ENCODE data around the gene DUOX1. TPM values are rescaled to one million over a fixed set of nuclear protein-coding genes. Genes with fewer than 3 reads are reported as not detected.

DUOX1 gene
- polyA plus RNA-seq, 1 donor: 2.6 TPM

DNA sequence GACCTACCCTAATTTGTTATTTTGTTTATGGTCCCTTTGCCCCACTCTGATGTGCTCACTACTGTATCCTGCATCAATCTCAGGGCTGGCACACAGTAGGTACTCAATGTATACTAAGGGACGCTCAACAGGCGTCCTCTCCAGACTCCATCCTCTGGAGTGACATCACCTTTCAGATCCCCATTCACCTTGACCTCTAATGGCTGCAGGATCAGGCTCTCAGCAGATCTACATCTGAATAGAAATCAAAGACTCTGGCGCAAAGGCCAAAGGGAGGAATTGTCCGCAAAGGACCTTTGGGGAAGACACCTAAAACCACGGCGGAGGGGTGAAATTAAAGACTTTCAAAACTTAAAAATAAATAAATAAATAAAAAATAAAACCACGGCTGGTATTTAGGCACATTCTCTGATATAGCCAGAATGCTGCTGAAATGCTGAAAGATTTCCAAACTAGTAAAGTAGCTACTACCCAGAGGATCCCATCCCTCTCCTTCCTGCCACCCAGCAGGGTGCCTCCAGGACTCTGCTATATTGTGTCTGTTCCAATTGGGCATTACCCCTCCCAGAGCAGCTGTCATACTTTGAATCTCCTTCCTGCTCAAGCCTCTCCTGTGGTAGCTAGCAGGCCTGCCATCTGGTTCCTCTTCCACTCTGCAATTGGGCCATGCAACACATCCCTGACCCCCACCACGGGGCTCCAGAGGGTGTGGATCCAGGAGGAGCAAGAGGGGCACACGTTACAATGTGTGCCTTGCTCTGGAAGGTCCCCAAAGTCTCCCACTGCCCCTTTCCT lies 51.9 kb downstream of the DUOX1 start:
- Histone ChIP-seq H3K27ac (ENCODE audit: low read length) (no peak overlapping the region), H3K27me3 (ENCODE audit: control insufficient read depth, insufficient read depth, low read length) (no peaks in the 10 kb centered on the region), H3K4me1 (ENCODE audit: control insufficient read depth, insufficient read depth, low read length) (peaks cover 10% of the 10 kb centered on the region), H3K9me3 (ENCODE audit: control insufficient read depth, low read depth, low read length) (no peaks in the 10 kb centered on the region), H3K4me3 (ENCODE audit: low read length) (no peak overlapping the region), H3K36me3 (ENCODE audit: control insufficient read depth, insufficient read depth, low read length) (peaks cover 2% of the 10 kb centered on the region)
- DNase-seq: no peak
- 100% methylated on average over 1 of the region's 9 CpGs for WGBS (ENCODE audit: insufficient coverage, low lambda C conversion rate)

DNA sequence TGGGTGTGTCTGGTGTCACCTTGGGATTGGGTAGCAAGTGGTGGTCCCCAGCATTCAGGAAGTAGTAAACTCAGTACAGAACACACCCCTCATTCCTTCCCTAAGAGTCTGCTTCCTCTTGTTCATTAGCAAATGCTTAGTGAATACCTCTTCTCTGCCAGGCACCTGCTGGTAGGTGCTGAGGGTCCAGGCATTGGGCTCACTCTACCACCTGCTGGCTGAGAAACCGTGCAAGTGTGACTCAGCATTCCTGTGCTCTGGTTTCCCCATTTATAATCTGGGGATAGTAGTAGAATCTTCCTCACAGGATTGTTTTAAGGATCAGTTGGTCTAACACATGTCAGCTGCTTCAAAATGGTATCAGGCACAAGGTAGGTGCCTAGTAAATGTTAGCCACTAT lies 53.2 kb downstream of the DUOX1 start:
- WGBS (ENCODE audit: insufficient coverage, low lambda C conversion rate): no CpG with 5 or more reads among the region's 1 CpG
- Histone ChIP-seq H3K9me3 (ENCODE audit: control insufficient read depth, low read depth, low read length) (no peaks in the 10 kb centered on the region), H3K4me1 (ENCODE audit: control insufficient read depth, insufficient read depth, low read length) (peaks cover 16% of the 10 kb centered on the region), H3K4me3 (ENCODE audit: low read length) (no peak overlapping the region), H3K27ac (ENCODE audit: low read length) (no peak overlapping the region), H3K36me3 (ENCODE audit: control insufficient read depth, insufficient read depth, low read length) (peaks cover 2% of the 10 kb centered on the region), H3K27me3 (ENCODE audit: control insufficient read depth, insufficient read depth, low read length) (no peaks in the 10 kb centered on the region)
- DNase-seq: no peak

DNA sequence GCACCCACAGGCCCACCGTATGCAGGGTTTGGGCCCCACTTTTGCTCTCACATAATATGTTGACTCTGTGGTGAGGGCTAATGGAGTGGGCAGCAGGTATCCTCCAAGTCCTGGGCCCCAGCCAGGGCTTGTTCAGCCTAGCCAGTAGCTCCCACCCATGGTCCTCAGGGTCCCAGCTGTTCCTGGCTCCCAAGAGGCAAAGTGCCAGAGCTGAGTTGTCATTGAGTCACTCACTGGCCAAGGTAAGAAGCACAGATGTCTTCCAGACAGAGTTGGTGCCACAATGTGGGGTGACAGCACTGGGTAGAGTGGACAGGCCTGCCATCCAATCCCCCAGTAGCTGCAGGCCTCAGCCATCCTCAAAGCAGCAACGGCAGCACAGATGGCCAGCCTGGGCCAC lies 53.7 kb downstream of the DUOX1 start:
- H3K27me3 ChIP-seq (ENCODE audit: control insufficient read depth, insufficient read depth, low read length): no peaks in the 10 kb centered on the region

DNA sequence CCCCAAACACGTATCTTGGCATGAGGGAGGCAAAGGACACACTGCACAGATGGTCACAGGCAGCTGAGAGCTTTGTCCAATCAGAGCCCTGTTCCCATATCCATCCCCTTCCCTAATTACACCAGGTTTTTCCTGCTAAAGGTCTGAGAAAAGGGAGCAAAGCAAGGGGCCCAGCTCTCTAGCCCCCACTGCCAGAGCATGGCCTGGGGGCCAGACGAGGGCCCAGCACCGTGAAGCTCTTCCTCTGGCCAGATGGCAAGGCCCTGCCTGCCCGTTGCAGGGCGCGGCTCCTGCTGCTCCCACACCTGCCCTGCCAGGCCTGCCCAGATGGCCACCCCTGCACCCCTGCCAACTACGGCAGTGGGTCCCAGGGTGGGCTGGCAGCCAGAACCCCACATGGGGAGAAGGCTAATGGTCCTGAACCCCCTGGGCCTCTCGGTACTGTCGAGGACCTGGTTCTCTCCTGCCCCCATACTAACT lies 54.8 kb downstream of the DUOX1 start:
- WGBS (ENCODE audit: insufficient coverage, low lambda C conversion rate): no CpG with 5 or more reads among the region's 9 CpGs
- Histone ChIP-seq H3K36me3 (ENCODE audit: control insufficient read depth, insufficient read depth, low read length) (peaks cover 2% of the 10 kb centered on the region), H3K9me3 (ENCODE audit: control insufficient read depth, low read depth, low read length) (no peaks in the 10 kb centered on the region), H3K27me3 (ENCODE audit: control insufficient read depth, insufficient read depth, low read length) (no peaks in the 10 kb centered on the region), H3K4me3 (ENCODE audit: low read length) (no peak overlapping the region), H3K4me1 (ENCODE audit: control insufficient read depth, insufficient read depth, low read length) (peaks cover 18% of the 10 kb centered on the region), H3K27ac (ENCODE audit: low read length) (no peak overlapping the region)
- no peak for DNase-seq

More for the DNA sequence above, 53.7 kb downstream of the DUOX1 start:
- whole genome bisulfite sequencing (ENCODE audit: insufficient coverage, low lambda C conversion rate): no CpG with 5 or more reads among the region's 2 CpGs
- Histone ChIP-seq H3K9me3 (ENCODE audit: control insufficient read depth, low read depth, low read length) (no peaks in the 10 kb centered on the region), H3K4me3 (ENCODE audit: low read length) (no peak overlapping the region), H3K27ac (ENCODE audit: low read length) (no peak overlapping the region), H3K36me3 (ENCODE audit: control insufficient read depth, insufficient read depth, low read length) (peaks cover 2% of the 10 kb centered on the region), H3K4me1 (ENCODE audit: control insufficient read depth, insufficient read depth, low read length) (peaks cover 21% of the 10 kb centered on the region)
- DNase-seq: no peak

DNA sequence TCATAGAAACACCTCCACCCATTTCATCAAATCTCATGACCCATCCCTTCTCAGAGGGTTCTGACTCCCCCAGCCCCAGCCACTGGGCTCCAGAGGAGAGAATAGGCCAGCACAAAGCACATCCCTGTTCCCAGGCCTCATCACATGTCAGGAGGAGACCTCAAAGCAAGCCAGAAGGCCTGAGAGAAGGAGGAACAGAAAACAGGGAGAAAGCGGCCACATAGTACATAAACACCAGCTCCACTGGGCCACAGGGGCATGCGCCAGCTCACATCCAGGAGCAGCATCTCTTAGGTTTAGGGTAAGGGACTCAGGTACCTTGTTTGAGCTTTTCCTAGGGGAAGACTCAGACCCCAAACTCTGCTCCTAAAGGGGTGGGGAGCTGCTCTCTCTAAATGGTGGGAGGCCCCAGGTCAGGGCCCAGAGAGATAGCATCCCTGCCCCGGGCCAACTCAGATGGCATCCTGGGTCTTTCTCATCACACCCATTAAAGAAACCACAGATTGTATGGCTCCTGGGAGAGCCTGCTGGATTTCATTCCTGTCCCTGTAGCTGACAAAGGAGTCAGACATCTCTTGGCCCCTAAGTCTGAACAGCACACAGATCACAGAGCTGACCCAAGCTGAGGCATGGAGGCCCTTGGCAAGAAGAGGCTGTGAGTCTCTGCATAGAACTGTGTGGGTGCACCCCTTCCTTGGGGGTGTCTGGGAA lies 55.4 kb downstream of the DUOX1 start:
- Histone ChIP-seq H3K27ac (ENCODE audit: low read length) (no peak overlapping the region), H3K4me1 (ENCODE audit: control insufficient read depth, insufficient read depth, low read length) (peaks cover 16% of the 10 kb centered on the region), H3K9me3 (ENCODE audit: control insufficient read depth, low read depth, low read length) (no peaks in the 10 kb centered on the region), H3K4me3 (ENCODE audit: low read length) (no peak overlapping the region), H3K27me3 (ENCODE audit: control insufficient read depth, insufficient read depth, low read length) (no peaks in the 10 kb centered on the region), H3K36me3 (ENCODE audit: control insufficient read depth, insufficient read depth, low read length) (peaks cover 2% of the 10 kb centered on the region)
- DNase-seq: no peak
- no CpG with 5 or more reads among the region's 3 CpGs for WGBS (ENCODE audit: insufficient coverage, low lambda C conversion rate)

DNA sequence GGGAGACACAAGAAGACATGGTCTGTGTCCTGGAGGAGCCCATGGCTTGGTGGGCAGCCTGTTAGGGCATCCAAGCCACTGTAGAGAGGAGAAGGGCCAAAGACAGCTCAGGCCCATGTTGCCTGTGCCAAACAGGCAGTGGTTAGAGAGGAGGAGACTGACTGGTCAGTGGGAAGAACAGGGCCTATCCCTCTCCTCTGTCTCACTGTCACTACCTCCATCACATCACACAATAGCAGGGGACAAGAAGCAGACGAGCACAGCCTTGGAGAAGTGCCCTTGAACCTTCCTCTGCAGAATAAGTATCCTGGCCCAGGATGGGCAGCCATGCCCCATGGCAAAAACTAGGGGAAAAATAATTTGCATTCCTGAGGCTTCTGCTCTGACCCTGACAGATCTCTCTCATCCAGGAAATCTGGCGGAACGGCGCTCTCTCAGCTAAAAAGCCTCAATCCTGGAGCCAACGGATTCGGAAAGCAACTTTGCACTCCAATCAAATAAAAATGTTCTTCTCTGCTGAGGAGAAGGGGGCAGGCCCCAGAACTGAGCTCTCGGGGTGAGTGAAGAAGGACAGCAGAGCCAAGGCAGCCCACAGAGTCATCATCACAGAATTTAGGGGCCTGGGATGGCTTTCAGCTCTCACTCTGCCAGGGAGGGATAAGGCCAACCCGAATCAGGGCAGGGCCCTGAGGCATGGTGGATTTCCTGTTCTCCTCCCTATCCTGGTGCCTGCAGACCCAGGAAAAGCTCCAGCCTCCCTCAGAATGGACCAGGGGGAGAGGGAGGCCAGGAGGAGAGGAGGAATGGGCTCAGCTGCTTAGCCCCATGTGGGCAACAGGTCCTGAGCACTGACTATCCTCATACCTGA lies 56.3 kb downstream of the DUOX1 start:
- no peaks in the 10 kb centered on the region for H3K9me3 ChIP-seq (ENCODE audit: control insufficient read depth, low read depth, low read length)
- no peak for DNase-seq
- H3K36me3 ChIP-seq (ENCODE audit: control insufficient read depth, insufficient read depth, low read length): peaks cover 2% of the 10 kb centered on the region
- H3K27me3 ChIP-seq (ENCODE audit: control insufficient read depth, insufficient read depth, low read length): no peaks in the 10 kb centered on the region
- no CpG with 5 or more reads among the region's 8 CpGs for WGBS (ENCODE audit: insufficient coverage, low lambda C conversion rate)
- H3K27ac ChIP-seq (ENCODE audit: low read length): peak overlapping the region; percentile 16
- peaks cover 16% of the 10 kb centered on the region for H3K4me1 ChIP-seq (ENCODE audit: control insufficient read depth, insufficient read depth, low read length)
- H3K4me3 ChIP-seq (ENCODE audit: low read length): peak overlapping the region; percentile 58

DNA sequence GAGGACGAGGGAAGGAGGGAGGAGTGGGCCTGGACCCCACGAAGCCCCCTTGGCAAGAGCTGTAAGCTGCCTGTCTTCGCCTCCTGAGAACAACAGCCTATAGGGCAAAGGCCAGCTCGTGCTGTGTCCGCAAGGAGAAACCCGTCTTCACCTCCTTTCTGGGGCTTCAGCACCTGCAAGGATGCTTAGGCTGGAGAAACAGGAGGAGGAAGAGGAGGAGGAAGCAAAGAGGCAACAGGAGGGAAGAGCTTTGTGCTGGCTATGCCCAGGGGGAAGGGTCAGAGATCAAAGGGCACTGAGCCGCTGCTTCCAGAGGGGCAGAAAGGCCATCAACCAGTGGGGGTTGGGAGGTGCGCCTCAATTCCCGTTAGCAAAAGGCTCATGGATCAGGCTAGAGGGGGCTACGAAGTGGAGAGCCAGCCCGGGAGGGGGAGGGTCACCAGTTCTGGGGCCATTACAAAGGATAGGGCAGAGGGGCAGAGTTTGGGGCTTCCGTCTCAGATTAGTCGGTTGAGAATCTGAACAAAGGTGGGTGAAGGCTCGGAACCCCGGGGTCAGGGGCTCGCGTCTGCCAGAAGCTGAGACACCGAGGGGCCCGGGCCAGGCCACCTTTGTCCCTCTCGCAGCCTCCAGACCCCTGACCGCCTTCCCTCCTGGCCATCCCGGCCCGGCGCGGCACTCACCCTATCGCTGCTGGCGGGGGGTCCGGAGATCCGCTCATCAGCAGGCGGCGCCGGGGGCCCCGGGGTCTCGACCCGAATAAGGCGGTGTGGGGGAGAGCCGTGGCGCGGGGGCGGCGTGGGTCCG lies 57.2 kb downstream of the DUOX1 start:
- no peaks in the 10 kb centered on the region for H3K27me3 ChIP-seq (ENCODE audit: control insufficient read depth, insufficient read depth, low read length)
- H3K4me3 ChIP-seq (ENCODE audit: low read length): peak overlapping the region; percentile 58
- DNase-seq: peak in 1 of 2 donors; percentile 47
- peaks cover 16% of the 10 kb centered on the region for H3K4me1 ChIP-seq (ENCODE audit: control insufficient read depth, insufficient read depth, low read length)
- H3K27ac ChIP-seq (ENCODE audit: low read length): peak overlapping the region; percentile 55
- H3K36me3 ChIP-seq (ENCODE audit: control insufficient read depth, insufficient read depth, low read length): peaks cover 2% of the 10 kb centered on the region
- WGBS (ENCODE audit: insufficient coverage, low lambda C conversion rate): no CpG with 5 or more reads among the region's 42 CpGs
- no peaks in the 10 kb centered on the region for H3K9me3 ChIP-seq (ENCODE audit: control insufficient read depth, low read depth, low read length)

DNA sequence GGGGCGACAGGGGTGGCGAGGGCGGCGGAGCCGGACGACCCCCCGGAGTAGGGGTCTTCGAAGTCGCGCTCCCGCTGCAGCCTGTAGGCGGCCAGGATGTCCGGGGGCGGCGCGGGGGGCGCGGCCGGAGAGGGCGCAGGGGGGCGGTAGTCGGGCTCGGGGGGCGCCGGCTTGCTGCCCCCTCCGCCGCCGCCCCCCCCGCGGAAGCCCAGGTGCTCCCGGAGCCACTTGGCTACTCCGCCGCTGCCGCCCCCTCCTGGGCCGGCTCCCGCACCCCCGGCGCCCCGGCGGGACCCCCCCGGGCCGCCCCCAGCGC lies 57.7 kb downstream of the DUOX1 start:
- Histone ChIP-seq H3K36me3 (ENCODE audit: control insufficient read depth, insufficient read depth, low read length) (peaks cover 2% of the 10 kb centered on the region), H3K27ac (ENCODE audit: low read length) (no peak overlapping the region), H3K4me3 (ENCODE audit: low read length) (peak overlapping the region; percentile 91), H3K4me1 (ENCODE audit: control insufficient read depth, insufficient read depth, low read length) (peaks cover 16% of the 10 kb centered on the region), H3K9me3 (ENCODE audit: control insufficient read depth, low read depth, low read length) (no peaks in the 10 kb centered on the region), H3K27me3 (ENCODE audit: control insufficient read depth, insufficient read depth, low read length) (no peaks in the 10 kb centered on the region)
- WGBS (ENCODE audit: insufficient coverage, low lambda C conversion rate): no CpG with 5 or more reads among the region's 43 CpGs
- no peak for DNase-seq

DNA sequence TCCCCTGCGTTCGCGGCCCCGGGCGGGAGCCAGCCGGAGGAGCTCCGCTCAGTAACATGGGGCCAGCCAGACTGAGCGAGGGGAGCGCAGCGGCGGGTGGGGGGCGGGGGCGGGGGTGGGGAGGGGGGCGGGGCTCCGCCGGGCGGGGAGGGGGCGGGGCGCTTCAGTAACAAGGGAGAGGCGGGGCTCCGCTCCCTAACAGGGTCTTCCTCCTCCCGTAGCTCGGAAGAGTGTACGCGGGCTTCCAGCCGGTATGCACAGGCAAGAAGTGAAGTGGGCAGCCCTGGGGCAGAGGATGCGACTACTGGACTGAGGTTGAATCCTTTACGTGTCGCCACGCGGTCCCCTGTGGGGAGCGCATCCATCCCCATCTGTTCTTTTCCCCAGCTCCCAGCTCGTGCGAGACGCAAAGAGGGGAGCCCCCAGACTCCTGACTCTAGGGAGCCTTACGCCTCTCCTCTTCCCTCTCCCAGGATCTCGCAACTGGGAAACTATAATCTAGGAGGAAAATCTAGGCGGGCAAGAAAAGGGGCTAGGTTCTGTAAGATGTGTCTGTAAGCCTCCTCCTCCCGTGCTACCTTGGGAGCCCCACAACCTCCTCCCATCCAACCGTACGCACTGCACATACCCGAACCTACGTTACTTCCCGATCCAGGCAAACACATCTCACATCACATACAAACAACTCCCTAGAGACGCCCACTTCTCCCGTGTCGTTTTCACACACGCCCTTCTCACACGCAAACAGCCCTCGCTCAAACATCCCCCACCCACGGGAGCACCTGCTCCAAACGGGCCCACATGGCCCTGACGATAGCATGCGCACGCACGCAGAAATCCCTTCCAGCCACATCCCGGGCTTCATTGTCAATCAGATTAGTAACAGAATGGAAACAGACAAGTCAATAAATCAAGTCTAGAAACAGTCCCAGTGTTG lies 58.4 kb downstream of the DUOX1 start, which contains the start of gene SHF:
Gene SHF, minus strand, starts transcription at position 73 of the 937 bp plus-strand sequence. Its CDS starts 15 bp downstream, at position 58.
- Histone ChIP-seq H3K4me1 (ENCODE audit: control insufficient read depth, insufficient read depth, low read length) (peaks cover 16% of the 10 kb centered on the region), H3K4me3 (ENCODE audit: low read length) (peak within 1 kb of the TSS; percentile 91), H3K27me3 (ENCODE audit: control insufficient read depth, insufficient read depth, low read length) (no peaks in the 10 kb centered on the region), H3K36me3 (ENCODE audit: control insufficient read depth, insufficient read depth, low read length) (peaks cover 2% of the 10 kb centered on the region), H3K27ac (ENCODE audit: low read length) (peak within 1 kb of the TSS; percentile 62), H3K9me3 (ENCODE audit: control insufficient read depth, low read depth, low read length) (no peaks in the 10 kb centered on the region)
- peak; percentile 56 to 67 for DNase-seq
- no CpG with 5 or more reads among the region's 57 CpGs for WGBS (ENCODE audit: insufficient coverage, low lambda C conversion rate)
